Omental fat pad (tissue), 4 donors: ENCODE results near the gene ANKUB1. TPM values are rescaled to one million over a fixed set of nuclear protein-coding genes. Genes with fewer than 3 reads are reported as not detected.
A peak's percentile ranks its signal among the peaks of the same experiment; 100 is the strongest.

Source experiments
- ATAC-seq: fragments of 150-250 bp; one replicate; pipeline ENCODE4 v1.9.1; 2016; ENCODE audit warnings: mild to moderate bottlenecking, moderate library complexity; ENCODE audit not compliant: low FRiP score
- DNase-seq: peaks from one replicate; pipeline ENCODE4 v3.0.0-alpha.2; 2019; ENCODE audit warnings: low spot score
- CTCF ChIP-seq, 3 donors: fragments of 450-650 bp; IDR thresholded peaks; one replicate each; pipeline ENCODE4 v1.5.1; 2016 to 2017; ENCODE audit warnings: antibody characterized with exemption in 3 of 3, mild to moderate bottlenecking in 3 of 3, moderate library complexity in 2 of 3
- total RNA-seq, 4 donors: library from RNA; depleted of rRNA; stranded (reverse); fragments of >200 nt; gene quantifications; one replicate each; pipeline ENCODE4 v1.1.0, GENCODE V29; 2016

ANKUB1 gene
- total RNA-seq, 4 donors from 2014 or later: not detected

GRCh38 chr3:149776170-149776569 is 16.2 kb downstream of the ANKUB1 start:
- no peak for TF ChIP-seq CTCF (IDR thresholded peaks at IDR 0.05)
- no peak for ATAC-seq
- no peak for DNase-seq

- TF ChIP-seq CTCF (IDR thresholded peaks at IDR 0.05): no peak
- ATAC-seq (no peak), DNase-seq (no peak)
These were observed 19.5 kb downstream of the ANKUB1 start for GRCh38 chr3:149772861-149773260.

GRCh38 chr3:149771652-149772271 is 20.6 kb downstream of the ANKUB1 start:
- peak in 1 of 3 donors; percentile 31 for TF ChIP-seq CTCF (IDR thresholded peaks at IDR 0.05)
- no peak for ATAC-seq
- DNase-seq: peak; percentile 51

- no peak for TF ChIP-seq CTCF (IDR thresholded peaks at IDR 0.05)
- DNase-seq: no peak
- ATAC-seq: no peak
These were observed 22.1 kb downstream of the ANKUB1 start for GRCh38 chr3:149770246-149770645.

- no peak for ATAC-seq
- no peak for DNase-seq
- no peak for TF ChIP-seq CTCF (IDR thresholded peaks at IDR 0.05)
These were observed 23.6 kb downstream of the ANKUB1 start for GRCh38 chr3:149768704-149769103.

GRCh38 chr3:149767720-149768119 is 24.6 kb downstream of the ANKUB1 start:
- ATAC-seq (no peak), DNase-seq (no peak)
- TF ChIP-seq CTCF (IDR thresholded peaks at IDR 0.05): no peak

GRCh38 chr3:149765762-149766334 is 26.5 kb downstream of the ANKUB1 start:
- DNase-seq: no peak
- no peak for ATAC-seq
- no peak for TF ChIP-seq CTCF (IDR thresholded peaks at IDR 0.05)
